T-helper 17 cell (primary cell): Measurements from ENCODE around the gene CDH22. TPM values are rescaled to one million over a fixed set of nuclear protein-coding genes. Genes with fewer than 3 reads are reported as not detected.

Experiments used
- ATAC-seq: fragments of 150-1000 bp; cut with Tn5 transposase; 2 replicates; pipeline ENCODE4 v1.10.0; 2021; ENCODE audit warnings: mild to moderate bottlenecking, moderate library complexity
- DNase-seq, 3 donors: peaks; one replicate each; pipeline versions ENCODE4 v3.0.0 to v3.0.0-alpha.2; 2020 to 2021
- H3K9me3 ChIP-seq: one replicate; pipeline ENCODE4 v1.7.0; 2013; ENCODE audit warnings: low read length, mild to moderate bottlenecking; ENCODE audit not compliant: control insufficient read depth, poor library complexity, severe bottlenecking
- H3K27ac Mint-ChIP-seq: one replicate; pipeline ENCODE4 v1.8.0; 2022; ENCODE audit warnings: mild to moderate bottlenecking, moderate library complexity, mixed read lengths
- H3K27me3 Mint-ChIP-seq: one replicate; pipeline ENCODE4 v1.8.0; 2022; ENCODE audit warnings: mixed read lengths
- H3K36me3 Mint-ChIP-seq: one replicate; pipeline ENCODE4 v1.8.0; 2022; ENCODE audit warnings: low read depth, mixed read lengths
- H3K4me1 Mint-ChIP-seq: one replicate; pipeline ENCODE4 v1.8.0; 2022; ENCODE audit warnings: mild to moderate bottlenecking, mixed read lengths
- H3K4me3 Mint-ChIP-seq: one replicate; pipeline ENCODE4 v1.8.0; 2022; ENCODE audit warnings: mild to moderate bottlenecking, moderate library complexity, mixed read lengths
- total RNA-seq, 4 donors: library from RNA in 2 of 4; stranded (reverse) in 2 of 4; gene quantifications; one replicate each; pipeline ENCODE4 v1.2.3 and lab custom pipeline; 2022 to 2026

Gene CDH22
- total RNA-seq, 2 donors from 2014 or later, result not detected

DNA sequence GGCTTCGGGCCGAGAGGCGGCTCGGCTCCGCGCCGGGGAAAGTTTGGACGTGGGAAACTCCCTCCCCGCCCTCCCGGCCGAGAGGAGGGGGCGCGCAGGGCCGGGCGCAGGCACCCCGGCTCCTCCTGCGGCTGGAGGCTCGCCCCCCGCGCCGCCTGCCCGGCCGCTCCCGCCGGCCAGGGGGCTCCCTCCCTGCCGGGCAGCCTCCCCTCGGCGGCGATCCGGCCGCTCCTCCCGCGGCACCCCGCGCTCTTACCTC is 370 bp downstream of the CDH22 start:
- ATAC-seq, result peak; percentile 15

DNA sequence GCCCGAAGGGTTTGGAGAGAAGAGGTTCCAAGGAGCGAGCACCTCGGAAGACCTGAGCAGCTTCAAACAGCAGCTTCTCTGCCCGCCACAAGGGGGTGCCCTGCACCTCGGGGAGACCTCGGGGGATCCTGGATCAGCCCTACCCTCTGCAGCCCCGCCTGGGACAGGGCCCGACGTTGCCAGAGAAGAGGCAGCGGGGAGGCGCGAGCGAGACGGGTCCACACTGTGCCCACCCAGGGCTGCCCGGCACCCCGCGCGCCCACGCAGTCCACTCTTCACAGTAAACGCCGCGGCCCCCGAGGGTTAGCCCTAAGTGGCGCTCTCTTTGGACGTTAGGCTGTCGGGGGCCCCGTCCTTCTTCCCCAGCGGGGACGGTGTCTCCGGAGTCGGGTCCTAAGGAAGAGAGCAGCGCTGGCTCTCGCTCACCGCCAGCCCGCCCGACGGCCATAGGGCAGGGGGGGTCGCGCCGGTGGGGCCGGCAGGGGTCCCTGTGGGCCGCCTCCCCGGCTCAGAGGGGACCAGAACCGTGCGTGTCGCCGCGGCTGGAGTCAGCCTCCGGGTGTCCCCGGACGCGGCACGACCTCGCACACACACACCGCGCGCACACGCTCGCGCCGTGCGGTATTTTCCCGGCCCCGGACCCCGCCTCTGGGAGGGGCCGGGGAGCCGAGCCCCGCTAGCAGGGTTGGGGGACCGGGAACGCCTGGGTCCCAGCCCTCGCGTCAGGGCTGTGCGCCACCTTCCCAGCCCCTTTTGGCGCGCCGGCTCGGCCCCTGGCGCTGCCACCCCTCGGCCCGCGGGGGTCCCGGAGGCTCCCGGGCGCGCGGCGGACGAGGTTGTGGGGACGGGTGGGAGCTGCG is 929 bp downstream of the CDH22 start:
- Mint-ChIP-seq H3K4me1 (peaks cover 26% of the 10 kb centered on the region), H3K4me3 (peak overlapping the region; percentile 88), H3K36me3 (peaks cover 27% of the 10 kb centered on the region), H3K27ac (no peak overlapping the region), H3K27me3 (peaks cover 80% of the 10 kb centered on the region)
- no peaks in the 10 kb centered on the region for H3K9me3 ChIP-seq
- ATAC-seq (peak; percentile 84), DNase-seq (peak; percentile 63 to 67 (median 66))

More for the DNA sequence above, 370 bp downstream of the CDH22 start:
- Mint-ChIP-seq H3K36me3 (peaks cover 27% of the 10 kb centered on the region), H3K4me3 (no peak overlapping the region), H3K27ac (no peak overlapping the region), H3K27me3 (peaks cover 76% of the 10 kb centered on the region), H3K4me1 (peaks cover 26% of the 10 kb centered on the region)
- DNase-seq, result no peak
- H3K9me3 ChIP-seq, result no peaks in the 10 kb centered on the region

DNA sequence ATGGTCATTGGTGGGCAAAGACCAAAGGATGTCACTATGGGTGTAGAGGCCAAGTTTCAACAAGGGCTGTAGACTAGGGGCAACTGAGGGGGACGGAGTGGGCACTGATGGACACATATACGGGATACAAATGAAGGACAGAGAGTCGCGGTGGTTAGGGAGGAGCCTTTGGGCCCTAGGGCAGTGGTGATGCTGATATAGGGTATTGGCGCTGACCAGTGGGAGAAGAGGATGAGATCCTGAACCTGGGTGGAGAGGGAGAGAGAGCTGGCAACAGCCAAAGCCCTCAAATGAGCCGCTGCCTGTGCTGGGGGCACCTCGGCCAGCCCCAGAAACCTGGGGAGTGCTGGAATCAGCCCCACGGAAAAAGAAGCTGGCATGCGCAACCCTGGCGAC is 1.6 kb downstream of the CDH22 start:
- ATAC-seq, result no peak
- Mint-ChIP-seq H3K4me3 (peak overlapping the region; percentile 88), H3K4me1 (peaks cover 20% of the 10 kb centered on the region), H3K36me3 (peaks cover 23% of the 10 kb centered on the region), H3K27ac (no peak overlapping the region), H3K27me3 (peaks cover 80% of the 10 kb centered on the region)
- no peak for DNase-seq
- no peaks in the 10 kb centered on the region for H3K9me3 ChIP-seq

DNA sequence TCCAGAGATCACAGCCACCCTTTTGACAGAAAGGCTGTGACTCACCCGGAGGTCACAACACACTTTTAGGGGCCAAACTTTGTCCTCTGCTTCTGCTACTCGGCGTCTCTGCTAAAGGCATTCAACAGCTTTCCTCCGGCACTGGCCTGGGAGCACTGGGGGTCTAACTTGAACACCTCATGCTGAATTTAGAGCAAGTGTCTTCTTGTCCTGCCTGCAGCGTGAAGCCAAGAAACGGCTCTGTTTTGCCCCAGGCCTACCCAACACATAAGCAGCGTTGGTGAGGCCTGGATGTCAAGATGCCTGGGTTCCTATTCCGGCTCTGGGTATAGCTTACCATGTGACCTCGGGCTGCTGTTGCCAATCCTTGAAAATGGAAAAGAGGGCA is 2.3 kb downstream of the CDH22 start:
- peak overlapping the region; percentile 88 for H3K4me3 Mint-ChIP-seq
- H3K4me1 Mint-ChIP-seq, result peaks cover 19% of the 10 kb centered on the region
- DNase-seq (no peak), ATAC-seq (no peak)
- peaks cover 21% of the 10 kb centered on the region for H3K36me3 Mint-ChIP-seq
- H3K27me3 Mint-ChIP-seq, result peaks cover 73% of the 10 kb centered on the region
- no peaks in the 10 kb centered on the region for H3K9me3 ChIP-seq
- H3K27ac Mint-ChIP-seq, result no peak overlapping the region

DNA sequence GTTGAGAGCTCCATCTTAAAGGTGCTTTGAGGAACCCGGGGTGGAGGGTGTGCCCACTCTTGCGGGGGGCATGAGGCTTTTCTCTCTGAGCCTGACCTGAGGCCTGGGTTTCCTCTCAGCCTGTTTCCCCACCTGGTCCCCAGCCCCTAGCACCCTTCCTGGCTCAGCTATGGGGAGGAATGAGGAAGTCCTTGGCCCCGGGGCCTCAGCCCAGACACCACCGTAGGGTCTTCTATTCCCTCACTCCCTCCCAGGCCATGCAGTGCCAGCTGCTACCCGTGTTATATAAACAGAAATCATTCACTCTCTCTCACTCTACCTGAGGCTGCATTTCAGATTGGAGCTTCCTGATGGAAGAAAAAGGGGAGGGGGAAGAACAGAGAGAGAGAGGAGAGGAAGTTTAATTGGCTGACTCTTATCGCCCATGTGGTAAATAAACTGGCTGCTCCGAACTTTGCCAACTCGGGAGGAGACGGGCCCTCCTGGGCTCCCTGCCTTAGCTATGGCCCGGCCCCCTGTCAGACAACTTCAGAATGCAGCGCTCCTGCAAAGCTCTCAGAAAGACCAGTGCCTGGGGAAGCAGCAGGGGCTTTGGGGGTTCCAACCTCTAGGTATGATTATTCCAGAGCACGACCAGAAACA is 2.8 kb downstream of the CDH22 start:
- Mint-ChIP-seq H3K27ac (no peak overlapping the region), H3K27me3 (peaks cover 71% of the 10 kb centered on the region), H3K4me3 (no peak overlapping the region)

DNA sequence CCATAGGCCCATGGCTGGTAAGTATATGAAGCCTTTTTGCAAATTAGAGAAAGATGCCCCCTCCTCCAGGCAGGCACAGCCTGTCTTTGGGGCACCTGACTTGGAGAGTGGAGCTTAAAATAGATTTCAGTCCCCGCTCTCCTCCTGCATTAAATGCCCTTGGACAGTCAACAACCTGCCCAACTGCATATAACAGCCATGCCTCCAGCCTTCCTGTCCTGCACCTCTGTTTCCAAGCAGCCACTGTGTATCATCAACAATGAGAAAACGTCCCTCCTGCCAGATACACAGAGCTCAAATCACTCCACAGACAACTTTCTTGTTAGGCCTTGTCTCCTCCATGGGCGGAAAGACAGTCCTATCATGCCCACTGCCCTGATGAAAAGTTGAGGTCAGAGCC is 3.4 kb downstream of the CDH22 start:
- H3K27ac Mint-ChIP-seq, result no peak overlapping the region
- H3K4me1 Mint-ChIP-seq, result peaks cover 11% of the 10 kb centered on the region
- H3K36me3 Mint-ChIP-seq, result peaks cover 16% of the 10 kb centered on the region
- peaks cover 71% of the 10 kb centered on the region for H3K27me3 Mint-ChIP-seq
- H3K9me3 ChIP-seq, result no peaks in the 10 kb centered on the region
- no peak overlapping the region for H3K4me3 Mint-ChIP-seq
- DNase-seq (no peak), ATAC-seq (no peak)

More for the DNA sequence above, 2.8 kb downstream of the CDH22 start:
- H3K36me3 Mint-ChIP-seq, result peaks cover 18% of the 10 kb centered on the region
- H3K9me3 ChIP-seq, result no peaks in the 10 kb centered on the region
- H3K4me1 Mint-ChIP-seq, result peaks cover 16% of the 10 kb centered on the region
- no peak for DNase-seq
- ATAC-seq, result no peak

DNA sequence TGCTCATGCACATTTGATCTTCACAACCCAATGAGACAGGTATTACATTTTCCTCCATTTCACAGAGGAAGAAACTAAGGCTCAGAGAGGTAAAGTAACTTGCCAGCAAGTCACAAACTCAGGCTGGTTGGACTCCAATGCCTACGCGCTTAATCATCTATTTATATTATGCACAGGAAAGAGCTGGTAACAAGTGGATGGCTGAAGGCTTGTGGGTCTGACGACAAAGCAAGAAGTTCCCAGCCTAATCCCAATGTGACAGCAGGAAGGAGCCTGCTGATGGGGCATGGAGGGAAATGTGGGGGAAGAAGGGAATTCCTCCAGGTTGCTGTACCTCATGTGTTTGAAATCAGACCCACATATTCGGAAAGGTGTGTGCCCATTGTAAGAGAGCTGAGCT is 3.9 kb downstream of the CDH22 start:
- Mint-ChIP-seq H3K4me3 (no peak overlapping the region), H3K36me3 (peaks cover 12% of the 10 kb centered on the region), H3K4me1 (peaks cover 8% of the 10 kb centered on the region), H3K27ac (no peak overlapping the region), H3K27me3 (peaks cover 67% of the 10 kb centered on the region)
- DNase-seq, result no peak
- ATAC-seq, result no peak
- H3K9me3 ChIP-seq, result no peaks in the 10 kb centered on the region

DNA sequence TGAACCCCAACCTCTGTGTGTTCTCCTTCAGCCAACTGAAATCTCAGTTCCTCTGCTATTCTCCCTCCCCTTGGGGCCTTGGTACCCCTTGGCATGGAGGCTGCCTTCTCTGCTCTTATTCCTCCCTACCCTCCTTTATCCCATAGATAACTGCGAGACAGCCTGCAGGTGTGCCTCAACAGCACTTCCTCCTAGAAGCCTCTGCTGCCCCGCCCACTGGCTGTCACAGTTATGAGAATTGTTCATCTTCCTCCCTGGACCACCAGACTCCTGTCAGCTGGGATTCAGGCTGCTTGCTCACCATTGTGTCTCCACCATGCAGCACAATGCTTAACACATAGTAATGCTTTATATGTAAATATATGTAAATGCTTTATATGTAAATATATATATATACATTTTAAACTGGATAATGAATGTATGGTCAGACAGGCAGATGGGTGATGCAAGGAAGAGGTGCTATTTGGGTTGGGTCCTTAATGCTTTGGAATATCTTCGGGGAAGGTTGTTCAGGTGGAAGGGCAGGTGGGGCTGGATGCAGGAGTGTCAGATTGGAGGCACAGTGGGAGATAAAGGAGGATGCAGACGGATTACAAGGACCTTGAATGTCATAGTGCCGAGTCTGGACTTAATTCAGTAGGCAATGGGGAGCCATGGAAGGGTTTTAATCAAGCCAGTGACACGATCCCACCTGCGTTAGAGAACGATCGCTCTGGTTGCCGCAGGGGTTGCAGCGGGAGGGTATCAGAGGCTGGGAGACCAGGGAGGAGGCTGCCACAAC is 4.9 kb downstream of the CDH22 start:
- ATAC-seq (no peak), DNase-seq (no peak)
- Mint-ChIP-seq H3K27me3 (peaks cover 71% of the 10 kb centered on the region), H3K27ac (peak overlapping the region; percentile 47), H3K36me3 (peaks cover 12% of the 10 kb centered on the region), H3K4me3 (no peak overlapping the region), H3K4me1 (peaks cover 8% of the 10 kb centered on the region)
- H3K9me3 ChIP-seq, result no peaks in the 10 kb centered on the region

DNA sequence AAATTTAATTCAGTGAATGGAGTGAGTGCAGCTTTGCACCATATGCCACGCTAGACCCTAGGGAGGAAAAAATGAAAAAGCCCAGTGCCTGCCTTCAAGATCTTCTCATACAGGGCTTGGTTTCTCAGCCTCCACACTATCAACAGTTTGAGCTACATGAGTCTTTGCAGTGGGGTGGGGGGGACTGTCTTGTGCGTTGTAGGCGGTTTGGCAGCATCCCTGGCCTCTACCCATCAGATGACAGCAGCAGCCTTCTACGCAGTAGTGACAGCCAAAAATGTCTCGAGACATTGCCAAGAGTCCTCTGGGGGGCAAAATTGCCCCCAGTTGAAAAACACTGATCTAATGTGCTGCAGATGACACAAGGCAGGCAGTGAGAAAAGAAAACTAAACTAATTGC is 6.2 kb downstream of the CDH22 start:
- H3K27ac Mint-ChIP-seq, result no peak overlapping the region
- peaks cover 18% of the 10 kb centered on the region for H3K36me3 Mint-ChIP-seq
- peaks cover 84% of the 10 kb centered on the region for H3K27me3 Mint-ChIP-seq

DNA sequence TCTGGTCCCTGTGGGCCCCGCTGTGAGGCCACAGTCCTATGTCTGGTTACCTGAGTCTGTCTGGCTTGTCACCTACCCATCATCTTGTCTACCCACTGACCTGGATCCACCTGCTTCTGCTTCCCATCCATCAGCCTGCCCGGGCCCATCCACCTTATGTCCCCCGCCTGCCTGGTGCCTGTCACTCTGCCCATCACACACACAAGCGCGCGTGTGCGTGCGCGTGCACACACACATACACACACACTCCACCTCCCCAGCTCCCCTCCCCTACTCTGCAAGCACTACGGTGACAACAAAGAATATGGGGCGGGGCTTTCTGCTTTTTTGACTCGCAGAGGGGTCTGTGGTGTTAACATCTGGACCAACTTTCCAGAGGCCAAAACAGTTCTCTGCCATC is 8.0 kb downstream of the CDH22 start:
- no peaks in the 10 kb centered on the region for H3K9me3 ChIP-seq
- Mint-ChIP-seq H3K36me3 (peaks cover 15% of the 10 kb centered on the region), H3K27ac (peak overlapping the region; percentile 37), H3K4me3 (no peak overlapping the region), H3K27me3 (peaks cover 85% of the 10 kb centered on the region), H3K4me1 (peaks cover 8% of the 10 kb centered on the region)
- no peak for ATAC-seq
- no peak for DNase-seq

More for the DNA sequence above, 6.2 kb downstream of the CDH22 start:
- DNase-seq, result no peak
- Mint-ChIP-seq H3K4me3 (no peak overlapping the region), H3K4me1 (peaks cover 13% of the 10 kb centered on the region)
- no peaks in the 10 kb centered on the region for H3K9me3 ChIP-seq
- ATAC-seq, result no peak

DNA sequence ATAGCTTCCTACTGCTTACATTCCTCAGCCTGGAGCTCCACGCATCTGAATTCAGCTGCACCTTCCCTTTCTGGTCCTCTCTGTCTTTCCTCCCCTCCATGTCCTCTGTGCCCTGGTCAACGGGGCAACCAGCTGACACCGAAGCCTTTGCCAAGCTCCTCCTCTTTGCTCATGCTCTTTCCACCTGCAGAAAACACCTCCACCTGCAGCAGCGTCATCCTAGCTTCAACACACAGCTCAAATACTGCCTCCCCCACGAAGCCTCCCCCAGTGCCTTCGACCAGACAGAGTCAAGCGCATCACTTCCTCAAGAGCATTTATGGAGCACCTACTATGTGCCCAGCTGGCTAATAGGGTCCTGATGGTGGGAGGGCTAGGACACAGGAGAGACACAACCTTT is 9.2 kb downstream of the CDH22 start:
- ATAC-seq (no peak), DNase-seq (no peak)
- no peaks in the 10 kb centered on the region for H3K9me3 ChIP-seq
- H3K27ac Mint-ChIP-seq, result no peak overlapping the region
- H3K27me3 Mint-ChIP-seq, result peaks cover 85% of the 10 kb centered on the region
- H3K4me1 Mint-ChIP-seq, result peaks cover 8% of the 10 kb centered on the region
- peaks cover 15% of the 10 kb centered on the region for H3K36me3 Mint-ChIP-seq
- no peak overlapping the region for H3K4me3 Mint-ChIP-seq

DNA sequence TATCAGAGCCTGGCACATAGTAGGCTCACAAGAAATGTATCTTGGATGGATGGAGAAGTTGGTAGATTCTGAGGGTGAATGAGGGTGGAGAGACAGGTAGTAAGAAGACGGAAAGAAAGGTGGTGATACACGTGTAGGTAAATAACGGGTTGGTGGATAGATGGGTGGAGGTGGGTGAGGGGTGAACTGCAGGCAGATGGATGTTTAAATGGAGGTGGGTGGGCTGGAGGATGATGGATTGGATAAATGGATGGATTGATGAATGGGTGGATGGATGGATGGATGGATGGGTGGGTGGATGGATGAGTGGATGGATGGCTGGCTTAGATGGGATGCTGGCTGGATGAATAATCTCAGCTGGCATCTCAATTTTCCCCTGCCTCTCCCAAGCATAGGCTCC is 9.9 kb downstream of the CDH22 start:
- Mint-ChIP-seq H3K27ac (no peak overlapping the region), H3K36me3 (peaks cover 10% of the 10 kb centered on the region), H3K4me3 (no peak overlapping the region), H3K27me3 (peaks cover 84% of the 10 kb centered on the region), H3K4me1 (peaks cover 8% of the 10 kb centered on the region)
- H3K9me3 ChIP-seq, result no peaks in the 10 kb centered on the region
- DNase-seq (no peak), ATAC-seq (no peak)

DNA sequence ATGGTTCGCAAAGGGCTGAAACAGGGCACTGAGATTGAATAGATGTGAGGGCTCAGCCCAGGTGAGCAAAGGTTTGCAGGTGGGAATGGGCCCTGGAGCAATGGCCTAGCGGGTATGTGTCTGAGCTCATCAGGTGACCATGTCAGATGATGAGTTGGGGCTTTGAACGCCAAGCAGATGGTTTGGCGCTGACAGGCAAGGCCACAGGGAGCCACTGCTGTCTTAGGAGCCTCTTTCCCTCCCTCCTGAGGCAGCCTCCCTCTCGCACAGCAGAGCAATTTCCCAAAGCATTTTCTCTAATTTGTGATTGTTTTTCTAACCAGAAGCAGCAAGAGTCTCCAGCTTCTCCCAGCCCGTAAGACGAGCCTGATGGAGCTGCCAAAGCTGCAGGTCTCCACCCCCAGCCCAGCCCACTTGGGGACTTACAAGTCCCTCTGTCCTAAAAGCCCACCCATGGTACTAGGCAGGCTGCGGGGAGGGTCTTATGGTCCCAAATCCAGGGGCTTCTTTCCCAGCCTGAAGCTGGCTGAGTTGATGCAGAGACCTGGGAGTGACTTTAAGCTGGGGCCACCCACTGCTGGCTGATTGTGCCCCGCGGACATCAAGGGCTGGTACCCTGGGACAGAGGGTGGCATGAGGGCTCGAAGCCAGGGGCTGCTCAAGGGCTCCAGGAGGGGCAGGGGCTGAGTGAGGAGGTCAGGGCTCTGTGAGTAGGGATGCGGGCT is 11.6 kb downstream of the CDH22 start:
- DNase-seq, result no peak
- peaks cover 6% of the 10 kb centered on the region for H3K4me1 Mint-ChIP-seq
- peaks cover 83% of the 10 kb centered on the region for H3K27me3 Mint-ChIP-seq
- H3K4me3 Mint-ChIP-seq, result no peak overlapping the region
- peaks cover 9% of the 10 kb centered on the region for H3K36me3 Mint-ChIP-seq
- no peak overlapping the region for H3K27ac Mint-ChIP-seq
- no peak for ATAC-seq
- H3K9me3 ChIP-seq, result no peaks in the 10 kb centered on the region
